Heart left ventricle (tissue), 13 donors: ENCODE measurements around the gene MT3.

Source experiments
- CTCF ChIP-seq, 12 donors: fragments of 200-600 bp; sonication (generic) in 4 of 12; IDR thresholded peaks; one replicate each; pipeline versions ENCODE4 v1.5.0 to v1.8.0; 2018 to 2022; ENCODE audit warnings: antibody characterized with exemption in 12 of 12, mild to moderate bottlenecking in 5 of 12
- POLR2A ChIP-seq, 2 donors: fragments of 450-650 bp; IDR thresholded peaks; one replicate each; pipeline ENCODE4 v1.6.1; 2017; ENCODE audit warnings: antibody characterized with exemption in 2 of 2, mild to moderate bottlenecking in 2 of 2, moderate library complexity in 2 of 2
- donor health status: ischemic (EF 13 %, LVEDD 7.1; RV severe dilation, severe dysfunction).
- donor health status: DM: no; HTN: yes; CAD: no.
- donor health status: DM: no; HTN: no; CAD: no.
- donor health status: ischemic (EF 25% LVEDD 6.9; RV normal size, moderate dysfunction).
- donor health status: ischemic (EF 25% LVEDD 5.7; RV mildly dilated, moderate dysfunction).
- donor health status: ischemic (EF 35%, LVEDD 5.7; RV mildly dilated, moderate dysfunction).
- donor health status: nonischemic (EF 11% LVEDD 7.7; RV severe dilation, severe dysfunction).
- donor health status: DM: yes; HTN: yes; CAD: no.
- donor health status: PGD.
- donor health status: ischemic (EF 29% LVEDD 5.4; RV normal size, mild dysfunction).
- donor health status: nonischemic (EF 23%, LVEDD 6.1; RV moderate dilation, normal function).

- TF ChIP-seq CTCF (IDR thresholded peaks at IDR 0.05) (no peak), POLR2A (IDR thresholded peaks at IDR 0.05) (no peak)
Measured at GRCh38 chr16:56574625-56575024, 14.7 kb upstream of the MT3 start.
